HS-27A (cell line): Measurements from ENCODE around the gene MRGPRD.

Experiments
- DNase-seq: peaks from one replicate; pipeline ENCODE4 v3.0.0-alpha.2; 2012; ENCODE audit warnings: low read depth, missing footprints

MRGPRD gene

GRCh38 chr11:68930991-68931855 lies 49.6 kb downstream of the MRGPRD start:
- no peak for DNase-seq
